HEK293 (cell line): ENCODE results near the gene ICE1.

Experiments
- CTCF ChIA-PET: fragments of 350-600 bp; formaldehyde crosslinking; extraction: SDS; loops from one replicate; lab custom pipeline; 2021; ENCODE audit warnings: antibody characterized with exemption; lab: Yijun Ruan, JAX
- POLR2A ChIA-PET: fragments of 300-600 bp; formaldehyde crosslinking; extraction: SDS; loops from one replicate; lab custom pipeline; 2020; ENCODE audit warnings: antibody characterized with exemption, inconsistent platforms; lab: Yijun Ruan, JAX
- H3K27ac ChIP-seq: fragments of 200-500 bp; sonication (Bioruptor generic); 2 replicates; pipeline ENCODE4 v1.5.1; 2014; ENCODE audit warnings: low read depth, low read length, control low read depth, inconsistent platforms; ENCODE audit errors: extremely low read depth
- H3K36me3 ChIP-seq, 2 experiments: fragments of 200-500 bp in 1 of 2; sonication (Bioruptor generic) in 1 of 2; 1 replicate in 1 of 2; 2 replicates in 1 of 2; pipeline ENCODE4 v1.5.1; 2014 to 2017; ENCODE audit warnings: inconsistent platforms in 2 of 2, low read length in 2 of 2; ENCODE audit not compliant: control insufficient read depth in 2 of 2, insufficient read depth in 1 of 2
- H3K4me1 ChIP-seq: fragments of 200-500 bp; sonication (Bioruptor generic); 2 replicates; pipeline ENCODE4 v1.5.1; 2014; ENCODE audit warnings: mild to moderate bottlenecking, low read length, inconsistent platforms; ENCODE audit not compliant: control insufficient read depth, insufficient read depth
- H3K4me3 ChIP-seq: 2 replicates; pipeline ENCODE4 v1.5.1; 2011; ENCODE audit warnings: low read depth, mild to moderate bottlenecking, control low read depth, low read length, moderate library complexity
- H3K9me3 ChIP-seq: fragments of 200-500 bp; sonication (Bioruptor generic); 2 replicates; pipeline ENCODE4 v1.5.1; 2014; ENCODE audit warnings: low read depth, low read length, inconsistent platforms; ENCODE audit not compliant: control insufficient read depth, insufficient read depth
- HOXD13 ChIP-seq: sonication (generic); formaldehyde crosslinking; IDR thresholded peaks from 2 replicates; pipeline ENCODE4 v1.8.0; 2022; ENCODE audit warnings: missing genetic modification reagents, borderline replicate concordance
- MEIS1 ChIP-seq: sonication (generic); formaldehyde crosslinking; IDR thresholded peaks from 2 replicates; pipeline ENCODE4 v1.8.1; 2022; ENCODE audit warnings: missing genetic modification reagents, mild to moderate bottlenecking, borderline replicate concordance
- PATZ1 ChIP-seq: fragments of 450-650 bp; formaldehyde crosslinking; IDR thresholded peaks from 2 replicates; pipeline ENCODE4 v1.5.1; 2016; ENCODE audit warnings: missing biosample characterization, missing genetic modification characterization
- PRDM1 ChIP-seq: fragments of 450-650 bp; formaldehyde crosslinking; IDR thresholded peaks from 2 replicates; pipeline ENCODE4; 2016; ENCODE audit warnings: missing biosample characterization, missing genetic modification characterization
- YY2 ChIP-seq: fragments of 450-650 bp; formaldehyde crosslinking; IDR thresholded peaks from 2 replicates; pipeline ENCODE4 v1.5.1; 2016; ENCODE audit warnings: missing biosample characterization, missing genetic modification characterization
- ZBTB20 ChIP-seq: fragments of 450-650 bp; formaldehyde crosslinking; IDR thresholded peaks from 2 replicates; pipeline ENCODE4 v1.5.1; 2016; ENCODE audit warnings: missing biosample characterization, missing genetic modification characterization
- ZFP3 ChIP-seq: fragments of 450-650 bp; formaldehyde crosslinking; IDR thresholded peaks from 2 replicates; pipeline ENCODE4 v1.5.1; 2016; ENCODE audit warnings: low read depth, missing biosample characterization, missing genetic modification characterization
- ZIC2 ChIP-seq: fragments of 450-650 bp; formaldehyde crosslinking; IDR thresholded peaks from 2 replicates; pipeline ENCODE4 v1.5.1; 2016; ENCODE audit warnings: missing biosample characterization, missing genetic modification characterization
- ZNF112 ChIP-seq: fragments of 450-650 bp; formaldehyde crosslinking; IDR thresholded peaks from 2 replicates; pipeline ENCODE4 v1.5.0; 2017; ENCODE audit warnings: missing biosample characterization, missing genetic modification characterization
- ZNF121 ChIP-seq: fragments of 450-650 bp; formaldehyde crosslinking; IDR thresholded peaks from 2 replicates; pipeline ENCODE4 v1.5.1; 2016; ENCODE audit warnings: missing biosample characterization, missing genetic modification characterization
- ZNF174 ChIP-seq: fragments of 450-650 bp; formaldehyde crosslinking; IDR thresholded peaks from 2 replicates; pipeline ENCODE4 v1.5.0; 2017; ENCODE audit warnings: missing biosample characterization, mild to moderate bottlenecking, missing genetic modification characterization
- ZNF324 ChIP-seq: fragments of 450-650 bp; formaldehyde crosslinking; IDR thresholded peaks from 2 replicates; pipeline ENCODE4 v1.5.1; 2016; ENCODE audit warnings: missing biosample characterization, missing genetic modification characterization
- ZNF341 ChIP-seq: fragments of 450-650 bp; formaldehyde crosslinking; IDR thresholded peaks from 2 replicates; pipeline ENCODE4; 2016; ENCODE audit warnings: low read depth, missing biosample characterization, missing genetic modification characterization
- ZNF394 ChIP-seq: fragments of 450-650 bp; formaldehyde crosslinking; IDR thresholded peaks from 2 replicates; pipeline ENCODE4 v1.5.1; 2016; ENCODE audit warnings: missing biosample characterization, missing genetic modification characterization, mild to moderate bottlenecking, moderate library complexity, borderline replicate concordance
- ZNF426 ChIP-seq: fragments of 450-650 bp; formaldehyde crosslinking; IDR thresholded peaks from 2 replicates; pipeline ENCODE4 v1.5.1; 2017; ENCODE audit warnings: missing biosample characterization, missing genetic modification characterization, mild to moderate bottlenecking, inconsistent platforms, moderate library complexity
- ZNF449 ChIP-seq: fragments of 450-650 bp; formaldehyde crosslinking; IDR thresholded peaks from 2 replicates; pipeline ENCODE4 v1.5.1; 2017; ENCODE audit warnings: missing biosample characterization, mild to moderate bottlenecking, missing genetic modification characterization, moderate library complexity
- ZNF501 ChIP-seq: fragments of 450-650 bp; formaldehyde crosslinking; IDR thresholded peaks from 2 replicates; pipeline ENCODE4 v1.5.1; 2016; ENCODE audit warnings: missing biosample characterization, missing genetic modification characterization
- ZNF624 ChIP-seq: fragments of 450-650 bp; formaldehyde crosslinking; IDR thresholded peaks from 2 replicates; pipeline ENCODE4 v1.5.1; 2017; ENCODE audit warnings: missing biosample characterization, missing genetic modification characterization
- ZNF645 ChIP-seq: fragments of 450-650 bp; formaldehyde crosslinking; IDR thresholded peaks from 2 replicates; pipeline ENCODE4; 2016; ENCODE audit warnings: missing biosample characterization, missing genetic modification characterization
- ZSCAN16 ChIP-seq: fragments of 450-650 bp; formaldehyde crosslinking; IDR thresholded peaks from 2 replicates; pipeline ENCODE4 v1.5.1; 2016; ENCODE audit warnings: missing biosample characterization, missing genetic modification characterization
- ZSCAN18 ChIP-seq: fragments of 450-650 bp; formaldehyde crosslinking; IDR thresholded peaks from 2 replicates; pipeline ENCODE4 v1.5.1; 2016; ENCODE audit warnings: missing biosample characterization, missing genetic modification characterization
- ZSCAN4 ChIP-seq: fragments of 450-650 bp; formaldehyde crosslinking; IDR thresholded peaks from 2 replicates; pipeline ENCODE4 v1.5.1; 2017; ENCODE audit warnings: missing biosample characterization, missing genetic modification characterization

Gene ICE1

GRCh38 chr5:5483880-5484598 is 61.6 kb downstream of the ICE1 start:
- CTCF ChIA-PET = interaction anchor here (0.7 to 1.6 kb wide), 5 partner anchors 8 to 1094 kb away, joined by 3 to 7 read pairs (median 3); no protein-coding TSS in a partner anchor
- Histone ChIP-seq H3K27ac (no peak overlapping the region), H3K4me1 (no peaks in the 10 kb centered on the region), H3K4me3 (no peak overlapping the region), H3K36me3 (peaks cover 8 to 30% of the 10 kb centered on the region in 2 experiments; a peak in 2 of 3 replicates), H3K9me3 (no peaks in the 10 kb centered on the region)
- TF ChIP-seq ZNF324 (tag by site-specific recombination) (no peak), ZNF449 (tag by site-specific recombination) (no peak)
- POLR2A ChIA-PET = no interaction called here

- no peak overlapping the region for H3K27ac ChIP-seq
- no peaks in the 10 kb centered on the region for H3K4me1 ChIP-seq
- ChIA-PET POLR2A (no interaction called here), CTCF (no interaction called here)
- H3K9me3 ChIP-seq = no peaks in the 10 kb centered on the region
- peaks cover 13 to 45% of the 10 kb centered on the region in 2 experiments for H3K36me3 ChIP-seq
- TF ChIP-seq ZSCAN4 (tag by site-specific recombination) = no peak
- no peak for TF ChIP-seq ZNF121 (tag by site-specific recombination)
- TF ChIP-seq ZFP3 (tag by site-specific recombination) = no peak
- TF ChIP-seq ZNF174 = no peak
- no peak for TF ChIP-seq PATZ1 (tag by site-specific recombination)
- no peak for TF ChIP-seq ZIC2
- no peak overlapping the region for H3K4me3 ChIP-seq
Observed at GRCh38 chr5:5486122-5486521, 63.6 kb downstream of the ICE1 start.

- Histone ChIP-seq H3K27ac (no peak overlapping the region), H3K36me3 (peaks cover 10 to 40% of the 10 kb centered on the region in 2 experiments), H3K4me1 (no peaks in the 10 kb centered on the region), H3K9me3 (no peaks in the 10 kb centered on the region), H3K4me3 (no peak overlapping the region)
- ChIA-PET POLR2A (no interaction called here), CTCF (interaction anchor here (0.6 to 1.7 kb wide), 7 partner anchors 9 to 608 kb away, joined by 3 to 9 read pairs (median 3); no protein-coding TSS in a partner anchor)
- TF ChIP-seq ZNF341 (tag by site-specific recombination) = no peak
- no peak for TF ChIP-seq ZNF426 (tag by site-specific recombination)
- TF ChIP-seq ZSCAN18 = no peak
- TF ChIP-seq HOXD13 = no peak
- TF ChIP-seq YY2 = no peak
- TF ChIP-seq PRDM1 (tag by site-specific recombination) = no peak
- no peak for TF ChIP-seq ZNF501 (tag by site-specific recombination)
- no peak for TF ChIP-seq ZBTB20 (tag by site-specific recombination)
- no peak for TF ChIP-seq ZSCAN16 (tag by site-specific recombination)
- no peak for TF ChIP-seq ZNF645 (tag by site-specific recombination)
- no peak for TF ChIP-seq MEIS1 (CRISPR knock-in tag)
- TF ChIP-seq ZNF112 (tag by site-specific recombination) = no peak
- no peak for TF ChIP-seq ZNF624
- no peak for TF ChIP-seq ZNF394 (tag by site-specific recombination)
Observed at GRCh38 chr5:5487585-5488360, 65.3 kb downstream of the ICE1 start.
